Measurements from ENCODE around the gene FAM53B.

The FAM53B gene

GRCh38 chr10:124697837-124698544 lies 46.2 kb downstream of the FAM53B start:
- Histone ChIP-seq H3K9ac (ENCODE audit: low read depth in 1 of 2, low read length in 2 of 2) (no peak overlapping the region), H3K4me3 (ENCODE audit: low read depth in 1 of 2, low read length in 2 of 2) (no peak overlapping the region), H3K4me1 (ENCODE audit: control insufficient read depth in 1 of 2, insufficient read depth in 2 of 2, low read length in 2 of 2) (peaks cover 54 to 62% of the 10 kb centered on the region in 2 donors), H3K9me3 (ENCODE audit: control insufficient read depth in 1 of 2, low read length in 2 of 2) (no peaks in the 10 kb centered on the region), H3K27ac (ENCODE audit: low read depth, low read length) (no peak overlapping the region), H3K27me3 (ENCODE audit: control insufficient read depth in 1 of 2, insufficient read depth in 2 of 2, low read length in 2 of 2) (no peaks in the 10 kb centered on the region), H3K36me3 (ENCODE audit: control insufficient read depth in 1 of 2, insufficient read depth in 2 of 2, low read length in 2 of 2) (peaks cover 8 to 71% of the 10 kb centered on the region in 2 donors)

- no peaks in the 10 kb centered on the region for H3K27me3 ChIP-seq (ENCODE audit: control insufficient read depth in 1 of 2, insufficient read depth in 2 of 2, low read length in 2 of 2)
- peak overlapping the region; percentile 48 for H3K27ac ChIP-seq (ENCODE audit: low read depth, low read length)
- H3K9ac ChIP-seq (ENCODE audit: low read depth in 1 of 2, low read length in 2 of 2): no peak overlapping the region
- peaks cover 8 to 70% of the 10 kb centered on the region in 2 donors for H3K36me3 ChIP-seq (ENCODE audit: control insufficient read depth in 1 of 2, insufficient read depth in 2 of 2, low read length in 2 of 2)
- H3K4me1 ChIP-seq (ENCODE audit: control insufficient read depth in 1 of 2, insufficient read depth in 2 of 2, low read length in 2 of 2): peaks cover 49 to 57% of the 10 kb centered on the region in 2 donors
- H3K4me3 ChIP-seq (ENCODE audit: low read depth in 1 of 2, low read length in 2 of 2): no peak overlapping the region
- H3K9me3 ChIP-seq (ENCODE audit: control insufficient read depth in 1 of 2, low read length in 2 of 2): no peaks in the 10 kb centered on the region
Observed at GRCh38 chr10:124697443-124697836, 46.7 kb downstream of the FAM53B start.

- peak overlapping the region; percentile 27 to 34 for H3K9ac ChIP-seq (ENCODE audit: low read depth in 1 of 2, low read length in 2 of 2)
- no peaks in the 10 kb centered on the region for H3K27me3 ChIP-seq (ENCODE audit: control insufficient read depth in 1 of 2, insufficient read depth in 2 of 2, low read length in 2 of 2)
- peaks cover 8 to 65% of the 10 kb centered on the region in 2 donors for H3K36me3 ChIP-seq (ENCODE audit: control insufficient read depth in 1 of 2, insufficient read depth in 2 of 2, low read length in 2 of 2)
- no peak overlapping the region for H3K4me3 ChIP-seq (ENCODE audit: low read depth in 1 of 2, low read length in 2 of 2)
- H3K4me1 ChIP-seq (ENCODE audit: control insufficient read depth in 1 of 2, insufficient read depth in 2 of 2, low read length in 2 of 2): peaks cover 42 to 50% of the 10 kb centered on the region in 2 donors
- no peaks in the 10 kb centered on the region for H3K9me3 ChIP-seq (ENCODE audit: control insufficient read depth in 1 of 2, low read length in 2 of 2)
- H3K27ac ChIP-seq (ENCODE audit: low read depth, low read length): peak overlapping the region; percentile 59
Observed at GRCh38 chr10:124696446-124697392, 47.5 kb downstream of the FAM53B start.

DNA sequence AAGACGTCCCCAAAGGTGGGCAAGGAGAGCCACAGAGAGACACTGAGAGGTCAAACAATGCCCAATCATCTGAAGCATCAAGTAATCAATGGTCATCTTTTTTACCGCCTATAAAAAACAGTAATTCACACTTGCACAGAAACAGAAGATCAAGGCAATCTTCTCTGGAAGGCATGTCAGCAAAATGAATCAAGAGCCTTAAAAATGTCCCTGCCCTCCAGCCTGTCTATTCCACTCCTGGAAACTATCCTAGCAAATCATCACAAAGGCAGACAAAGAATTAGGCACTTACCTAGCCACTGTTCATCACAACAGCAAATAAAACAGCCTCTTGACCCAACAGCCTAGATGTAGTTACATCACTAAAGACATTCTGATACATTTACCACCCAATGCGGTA lies 48.9 kb downstream of the FAM53B start:
- no peaks in the 10 kb centered on the region for H3K27me3 ChIP-seq (ENCODE audit: control insufficient read depth in 1 of 2, insufficient read depth in 2 of 2, low read length in 2 of 2)
- H3K27ac ChIP-seq (ENCODE audit: low read depth, low read length): no peak overlapping the region
- H3K9me3 ChIP-seq (ENCODE audit: control insufficient read depth in 1 of 2, low read length in 2 of 2): no peaks in the 10 kb centered on the region
- no peak overlapping the region for H3K4me3 ChIP-seq (ENCODE audit: low read depth in 1 of 2, low read length in 2 of 2)
- H3K4me1 ChIP-seq (ENCODE audit: control insufficient read depth in 1 of 2, insufficient read depth in 2 of 2, low read length in 2 of 2): peaks cover 30 to 37% of the 10 kb centered on the region in 2 donors
- H3K9ac ChIP-seq (ENCODE audit: low read depth in 1 of 2, low read length in 2 of 2): no peak overlapping the region
- peaks cover 7 to 56% of the 10 kb centered on the region in 2 donors for H3K36me3 ChIP-seq (ENCODE audit: control insufficient read depth in 1 of 2, insufficient read depth in 2 of 2, low read length in 2 of 2)

DNA sequence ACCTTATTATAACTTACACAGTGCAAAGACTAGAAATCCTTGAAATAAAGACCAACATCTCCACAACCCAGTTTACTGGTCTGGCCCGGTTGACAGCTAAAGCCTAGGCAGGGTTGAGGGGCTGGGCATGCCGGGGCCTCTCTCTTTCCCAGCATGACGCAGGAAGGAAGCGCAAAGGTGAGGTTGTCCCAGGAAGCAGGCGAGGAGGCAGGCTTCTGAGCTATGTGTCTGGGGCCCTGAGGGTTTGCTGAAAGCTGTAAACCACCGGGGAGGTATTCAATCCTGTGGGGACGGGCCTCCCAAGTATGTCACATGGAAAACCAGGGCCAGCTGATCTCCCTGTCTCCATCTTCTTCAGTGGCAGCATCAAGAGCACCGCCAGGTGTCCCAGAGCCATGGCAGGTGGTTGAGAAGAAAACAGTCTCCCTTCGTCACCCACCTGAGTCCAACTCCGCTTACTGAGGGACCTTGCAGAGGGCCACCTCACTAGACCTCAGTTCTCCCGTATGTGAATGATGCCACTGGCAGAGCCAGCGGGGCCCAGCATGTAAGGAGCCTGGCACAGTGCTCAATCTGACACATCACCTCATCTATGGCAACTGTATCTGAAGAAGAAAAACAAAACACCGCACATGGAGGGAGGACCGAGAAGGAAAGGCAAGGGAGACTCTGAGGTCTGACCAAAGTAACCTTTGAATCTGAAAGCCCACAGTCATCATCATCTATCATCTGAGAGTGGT lies 49.5 kb downstream of the FAM53B start:
- H3K4me3 ChIP-seq (ENCODE audit: low read depth in 1 of 2, low read length in 2 of 2): no peak overlapping the region
- H3K36me3 ChIP-seq (ENCODE audit: control insufficient read depth in 1 of 2, insufficient read depth in 2 of 2, low read length in 2 of 2): peaks cover 6 to 56% of the 10 kb centered on the region in 2 donors
- H3K27me3 ChIP-seq (ENCODE audit: control insufficient read depth in 1 of 2, insufficient read depth in 2 of 2, low read length in 2 of 2): no peaks in the 10 kb centered on the region
- H3K9me3 ChIP-seq (ENCODE audit: control insufficient read depth in 1 of 2, low read length in 2 of 2): no peaks in the 10 kb centered on the region
- H3K4me1 ChIP-seq (ENCODE audit: control insufficient read depth in 1 of 2, insufficient read depth in 2 of 2, low read length in 2 of 2): peaks cover 35 to 37% of the 10 kb centered on the region in 2 donors
- H3K27ac ChIP-seq (ENCODE audit: low read depth, low read length): no peak overlapping the region
- H3K9ac ChIP-seq (ENCODE audit: low read depth in 1 of 2, low read length in 2 of 2): no peak overlapping the region

DNA sequence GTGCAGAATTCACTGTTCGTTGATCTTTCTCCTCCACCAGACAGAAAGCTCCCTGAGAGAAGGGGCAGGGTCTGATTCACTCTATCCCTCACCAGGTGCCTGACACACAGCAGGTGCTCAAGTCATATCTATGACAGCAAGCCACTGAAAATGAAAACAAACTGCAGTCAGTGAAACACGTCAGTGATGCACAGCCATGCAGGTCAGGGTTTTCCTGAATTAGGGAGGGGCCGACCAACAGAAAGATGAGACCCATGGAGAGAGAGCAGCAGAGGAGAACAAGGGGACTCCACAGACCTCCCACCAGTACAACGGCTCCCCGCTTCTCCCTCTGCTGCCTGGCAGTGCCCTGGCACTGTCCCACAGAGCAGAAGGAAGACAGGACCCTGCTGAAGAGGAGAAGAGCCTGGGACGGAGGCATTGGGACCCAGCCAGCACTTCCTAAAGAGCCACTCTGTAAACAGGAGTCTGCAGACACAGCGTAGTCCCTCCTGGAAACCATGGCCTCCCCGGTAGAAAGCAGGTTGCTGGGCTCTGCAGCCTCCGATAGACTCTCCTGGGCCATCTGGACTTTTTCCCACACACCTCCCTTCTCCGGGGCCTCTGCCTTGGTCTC lies 50.3 kb downstream of the FAM53B start:
- Histone ChIP-seq H3K27ac (ENCODE audit: low read depth, low read length) (no peak overlapping the region), H3K36me3 (ENCODE audit: control insufficient read depth in 1 of 2, insufficient read depth in 2 of 2, low read length in 2 of 2) (peaks cover 6 to 62% of the 10 kb centered on the region in 2 donors), H3K27me3 (ENCODE audit: control insufficient read depth in 1 of 2, insufficient read depth in 2 of 2, low read length in 2 of 2) (no peaks in the 10 kb centered on the region), H3K4me3 (ENCODE audit: low read depth in 1 of 2, low read length in 2 of 2) (no peak overlapping the region), H3K9me3 (ENCODE audit: control insufficient read depth in 1 of 2, low read length in 2 of 2) (no peaks in the 10 kb centered on the region), H3K9ac (ENCODE audit: low read depth in 1 of 2, low read length in 2 of 2) (peak overlapping the region in 1 of 2 donors; percentile 23), H3K4me1 (ENCODE audit: control insufficient read depth in 1 of 2, insufficient read depth in 2 of 2, low read length in 2 of 2) (peaks cover 33 to 37% of the 10 kb centered on the region in 2 donors)

DNA sequence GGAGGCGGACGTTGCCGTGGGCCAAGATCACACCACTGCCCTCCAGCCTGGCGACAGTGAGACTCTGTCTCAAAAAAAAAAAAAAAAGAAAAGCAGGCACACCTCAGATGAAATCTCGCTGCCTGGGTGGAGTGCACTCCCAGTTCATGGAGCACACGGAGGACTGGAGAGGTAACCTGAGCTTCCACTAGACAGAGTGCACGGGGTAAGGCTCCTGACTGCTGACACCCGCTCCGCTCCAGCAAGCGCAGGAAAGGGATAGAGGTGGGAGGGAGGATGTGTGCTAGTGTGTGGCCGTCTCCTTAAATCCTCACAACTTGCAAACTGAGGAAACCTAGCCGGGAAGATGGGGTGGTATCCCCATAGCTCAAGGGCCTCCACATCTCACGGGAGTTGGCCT lies 50.8 kb downstream of the FAM53B start:
- Histone ChIP-seq H3K9me3 (ENCODE audit: control insufficient read depth in 1 of 2, low read length in 2 of 2) (no peaks in the 10 kb centered on the region), H3K4me3 (ENCODE audit: low read depth in 1 of 2, low read length in 2 of 2) (no peak overlapping the region), H3K27ac (ENCODE audit: low read depth, low read length) (no peak overlapping the region), H3K36me3 (ENCODE audit: control insufficient read depth in 1 of 2, insufficient read depth in 2 of 2, low read length in 2 of 2) (peaks cover 6 to 66% of the 10 kb centered on the region in 2 donors), H3K4me1 (ENCODE audit: control insufficient read depth in 1 of 2, insufficient read depth in 2 of 2, low read length in 2 of 2) (peaks cover 32 to 34% of the 10 kb centered on the region in 2 donors), H3K27me3 (ENCODE audit: control insufficient read depth in 1 of 2, insufficient read depth in 2 of 2, low read length in 2 of 2) (no peaks in the 10 kb centered on the region), H3K9ac (ENCODE audit: low read depth in 1 of 2, low read length in 2 of 2) (peak overlapping the region in 1 of 2 donors; percentile 23)

DNA sequence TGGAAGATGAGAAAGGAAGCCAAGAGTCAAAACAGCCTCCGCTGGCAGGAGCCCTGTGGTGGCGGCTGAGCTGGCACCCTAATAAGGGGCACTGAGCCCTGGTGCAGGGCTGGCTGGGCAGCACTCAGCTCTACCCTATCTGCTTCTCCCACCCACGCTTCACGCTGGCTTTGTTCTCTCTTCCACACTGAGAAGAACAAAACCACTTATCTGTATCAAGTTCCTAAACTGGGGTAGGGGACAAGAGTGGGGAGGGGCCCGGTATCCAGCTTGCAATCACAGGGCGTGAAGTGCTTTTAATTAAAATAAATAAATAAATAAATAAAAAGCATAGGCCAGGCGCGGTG lies 52.1 kb downstream of the FAM53B start:
- Histone ChIP-seq H3K36me3 (ENCODE audit: control insufficient read depth in 1 of 2, insufficient read depth in 2 of 2, low read length in 2 of 2) (peaks cover 10 to 66% of the 10 kb centered on the region in 2 donors), H3K4me1 (ENCODE audit: control insufficient read depth in 1 of 2, insufficient read depth in 2 of 2, low read length in 2 of 2) (peaks cover 20 to 34% of the 10 kb centered on the region in 2 donors), H3K27ac (ENCODE audit: low read depth, low read length) (no peak overlapping the region), H3K9ac (ENCODE audit: low read depth in 1 of 2, low read length in 2 of 2) (no peak overlapping the region), H3K27me3 (ENCODE audit: control insufficient read depth in 1 of 2, insufficient read depth in 2 of 2, low read length in 2 of 2) (no peaks in the 10 kb centered on the region), H3K9me3 (ENCODE audit: control insufficient read depth in 1 of 2, low read length in 2 of 2) (no peaks in the 10 kb centered on the region), H3K4me3 (ENCODE audit: low read depth in 1 of 2, low read length in 2 of 2) (no peak overlapping the region)

GRCh38 chr10:124691421-124692099 lies 52.6 kb downstream of the FAM53B start:
- Histone ChIP-seq H3K27me3 (ENCODE audit: control insufficient read depth in 1 of 2, insufficient read depth in 2 of 2, low read length in 2 of 2) (no peaks in the 10 kb centered on the region), H3K4me1 (ENCODE audit: control insufficient read depth in 1 of 2, insufficient read depth in 2 of 2, low read length in 2 of 2) (peaks cover 16 to 33% of the 10 kb centered on the region in 2 donors), H3K4me3 (ENCODE audit: low read depth in 1 of 2, low read length in 2 of 2) (no peak overlapping the region), H3K27ac (ENCODE audit: low read depth, low read length) (no peak overlapping the region), H3K9ac (ENCODE audit: low read depth in 1 of 2, low read length in 2 of 2) (no peak overlapping the region), H3K9me3 (ENCODE audit: control insufficient read depth in 1 of 2, low read length in 2 of 2) (no peaks in the 10 kb centered on the region), H3K36me3 (ENCODE audit: control insufficient read depth in 1 of 2, insufficient read depth in 2 of 2, low read length in 2 of 2) (peaks cover 10 to 62% of the 10 kb centered on the region in 2 donors)
